H9 (cell line): Measurements from ENCODE around the gene LEKR1. TPM values are rescaled to one million over a fixed set of nuclear protein-coding genes. Genes with fewer than 3 reads are reported as not detected.

Source experiments
- DNase-seq: peaks from one replicate; pipeline ENCODE4 v3.0.0-alpha.2; 2017
- H2AFZ ChIP-seq: one replicate; pipeline ENCODE4 v1.6.1; 2013; ENCODE audit warnings: mild to moderate bottlenecking, low read length, control low read depth, moderate library complexity
- H2AK5ac ChIP-seq: 2 replicates; pipeline ENCODE4 v1.6.1; 2013; ENCODE audit warnings: low read length, control low read depth, mixed read lengths; ENCODE audit not compliant: insufficient read length
- H2BK120ac ChIP-seq: one replicate; pipeline ENCODE4 v1.6.1; 2013; ENCODE audit warnings: low read depth, mild to moderate bottlenecking, low read length, control low read depth, inconsistent platforms; ENCODE audit not compliant: poor library complexity, severe bottlenecking
- H2BK12ac ChIP-seq: 2 replicates; pipeline ENCODE4 v1.6.1; 2013; ENCODE audit warnings: low read length, control low read depth, mixed read lengths, low read depth; ENCODE audit not compliant: insufficient read length
- H2BK15ac ChIP-seq: 2 replicates; pipeline ENCODE4 v1.6.1; 2013; ENCODE audit warnings: low read depth, low read length, control low read depth
- H2BK20ac ChIP-seq: one replicate; pipeline ENCODE4 v1.6.1; 2013; ENCODE audit warnings: low read depth, mild to moderate bottlenecking, low read length, control low read depth, inconsistent platforms; ENCODE audit not compliant: poor library complexity, severe bottlenecking
- H2BK5ac ChIP-seq: 2 replicates; pipeline ENCODE4 v1.6.1; 2013; ENCODE audit warnings: low read length, control low read depth, mixed read lengths; ENCODE audit not compliant: insufficient read length
- H3K14ac ChIP-seq: 2 replicates; pipeline ENCODE4 v1.6.1; 2013; ENCODE audit warnings: low read length, control low read depth; ENCODE audit not compliant: insufficient read depth
- H3K18ac ChIP-seq: 2 replicates; pipeline ENCODE4 v1.6.1; 2013; ENCODE audit warnings: low read depth, mild to moderate bottlenecking, mixed read lengths, low read length, control low read depth; ENCODE audit not compliant: insufficient read length
- H3K23ac ChIP-seq: 2 replicates; pipeline ENCODE4 v1.6.1; 2013; ENCODE audit warnings: low read length, control low read depth, mixed read lengths, low read depth; ENCODE audit not compliant: insufficient read length
- H3K23me2 ChIP-seq: 2 replicates; pipeline ENCODE4 v1.6.1; 2013; ENCODE audit warnings: low read depth, mild to moderate bottlenecking, mixed read lengths, low read length, control low read depth; ENCODE audit not compliant: insufficient read length, poor library complexity, severe bottlenecking
- H3K27ac ChIP-seq: 2 replicates; pipeline ENCODE4 v1.5.1; 2013; ENCODE audit warnings: low read length, control low read depth, mixed read lengths, low read depth; ENCODE audit not compliant: insufficient read length
- H3K27me3 ChIP-seq: 2 replicates; pipeline ENCODE4 v1.6.1; 2013; ENCODE audit warnings: low read length, control low read depth, inconsistent platforms; ENCODE audit not compliant: insufficient read depth
- H3K4ac ChIP-seq: 2 replicates; pipeline ENCODE4 v1.6.1; 2013; ENCODE audit warnings: low read depth, mild to moderate bottlenecking, control low read depth, inconsistent platforms, low read length, moderate library complexity
- H3K4me1 ChIP-seq: 2 replicates; pipeline ENCODE4 v1.6.1; 2013; ENCODE audit warnings: low read length, control low read depth, inconsistent platforms; ENCODE audit not compliant: insufficient read depth
- H3K4me2 ChIP-seq: 2 replicates; pipeline ENCODE4 v1.6.1; 2013; ENCODE audit warnings: low read length, control low read depth, mixed read lengths; ENCODE audit not compliant: insufficient read length, insufficient read depth
- H3K56ac ChIP-seq: 2 replicates; pipeline ENCODE4 v1.6.1; 2013; ENCODE audit warnings: low read depth, mild to moderate bottlenecking, mixed read lengths, low read length, control low read depth; ENCODE audit not compliant: insufficient read length
- H3K79me1 ChIP-seq: 2 replicates; pipeline ENCODE4 v1.6.1; 2013; ENCODE audit warnings: low read depth, mild to moderate bottlenecking, moderate library complexity, low read length, control low read depth, inconsistent platforms; ENCODE audit not compliant: insufficient read depth, poor library complexity, severe bottlenecking
- H3K79me2 ChIP-seq: 2 replicates; pipeline ENCODE4 v1.6.1; 2013; ENCODE audit warnings: low read length, control low read depth, inconsistent platforms; ENCODE audit not compliant: insufficient read depth
- H3K9ac ChIP-seq: 2 replicates; pipeline ENCODE4 v1.6.1; 2013; ENCODE audit warnings: low read length, control low read depth, mixed read lengths; ENCODE audit not compliant: insufficient read length; ENCODE audit errors: extremely low read depth
- H3K9me3 ChIP-seq: one replicate; pipeline ENCODE4 v1.6.1; 2013; ENCODE audit warnings: low read depth, low read length, inconsistent platforms; ENCODE audit not compliant: control insufficient read depth
- H3T11ph ChIP-seq: one replicate; pipeline ENCODE4 v1.6.1; 2013; ENCODE audit warnings: mild to moderate bottlenecking, low read length, control low read depth, inconsistent platforms
- H4K20me1 ChIP-seq: one replicate; pipeline ENCODE4 v1.6.1; 2013; ENCODE audit not compliant: control insufficient read depth, insufficient read length, insufficient read depth
- H4K5ac ChIP-seq: 2 replicates; pipeline ENCODE4 v1.6.1; 2013; ENCODE audit warnings: low read depth, mild to moderate bottlenecking, mixed read lengths, low read length, control low read depth; ENCODE audit not compliant: insufficient read length
- H4K8ac ChIP-seq: replicated peaks from 2 replicates; pipeline ENCODE4 v1.6.1; 2013; ENCODE audit warnings: low read length, control low read depth, mixed read lengths, low read depth; ENCODE audit not compliant: insufficient read length
- H4K91ac ChIP-seq: 2 replicates; pipeline ENCODE4 v1.6.1; 2013; ENCODE audit warnings: low read depth, mild to moderate bottlenecking, moderate library complexity, mixed read lengths, low read length, control low read depth; ENCODE audit not compliant: insufficient read length
- H3K27ac Mint-ChIP-seq, 3 experiments: 2 replicates in 2 of 3; 3 replicates in 1 of 3; pipeline ENCODE4 v1.8.0; 2020 to 2021; ENCODE audit warnings: mixed read lengths in 3 of 3, mild to moderate bottlenecking in 1 of 3, moderate library complexity in 1 of 3
- H3K27me3 Mint-ChIP-seq: 2 replicates; pipeline ENCODE4 v1.8.0; 2021; ENCODE audit warnings: low read depth, mild to moderate bottlenecking, moderate library complexity, mixed read lengths
- H3K36me3 Mint-ChIP-seq, 3 experiments: 2 replicates in 2 of 3; 3 replicates in 1 of 3; pipeline ENCODE4 v1.8.0; 2020 to 2021; ENCODE audit warnings: low read depth in 3 of 3, mixed read lengths in 3 of 3; ENCODE audit not compliant: insufficient read depth in 1 of 3
- H3K4me1 Mint-ChIP-seq, 2 experiments: 2 replicates each; pipeline ENCODE4 v1.8.0; 2020; ENCODE audit warnings: mixed read lengths in 2 of 2
- H3K4me3 Mint-ChIP-seq, 2 experiments: 2 replicates in 1 of 2; 3 replicates in 1 of 2; pipeline ENCODE4 v1.8.0; 2020 to 2021; ENCODE audit warnings: mild to moderate bottlenecking in 2 of 2, mixed read lengths in 2 of 2, moderate library complexity in 1 of 2
- H3K9me3 Mint-ChIP-seq, 2 experiments: 2 replicates in 1 of 2; 3 replicates in 1 of 2; pipeline ENCODE4 v1.8.0; 2020; ENCODE audit warnings: mild to moderate bottlenecking in 2 of 2, mixed read lengths in 2 of 2, moderate library complexity in 1 of 2
- CTCF ChIP-seq: fragments of 200-600 bp; sonication (generic); conservative IDR thresholded peaks from 3 replicates; pipeline ENCODE4 v1.8.0; 2021; ENCODE audit warnings: antibody characterized with exemption, mild to moderate bottlenecking
- total RNA-seq: library from RNA; stranded (reverse); gene quantifications from 2 replicates; pipeline ENCODE4 v1.2.1, GENCODE V29; 2021

The LEKR1 gene
- total RNA-seq, 1 experiment from 2014 or later = not detected

DNA sequence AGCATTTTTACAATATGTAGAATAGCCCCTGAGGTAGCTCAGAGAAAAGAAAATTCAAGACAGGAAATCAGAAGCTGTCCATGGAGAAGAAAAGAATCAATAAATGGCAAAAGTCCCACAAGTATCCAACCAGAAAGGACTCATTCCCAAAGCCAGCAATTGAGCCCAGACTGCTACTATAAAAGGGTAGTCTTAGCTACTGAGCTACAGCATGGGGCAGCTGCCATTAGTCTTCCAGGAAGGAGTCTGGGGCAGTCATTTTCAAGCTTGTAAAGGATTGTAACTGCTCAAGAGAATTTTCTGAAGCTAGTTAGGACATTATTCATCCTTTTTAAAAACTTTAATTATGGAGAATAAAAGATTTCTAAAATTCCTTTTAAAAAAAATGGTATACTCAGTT, 10.5 kb downstream of the LEKR1 start:
- no peak overlapping the region for H3K27ac Mint-ChIP-seq
- H3K4me3 Mint-ChIP-seq = no peak overlapping the region
- no peak overlapping the region for H3K27ac ChIP-seq
- H4K20me1 ChIP-seq = no peaks in the 10 kb centered on the region
- H3K4ac ChIP-seq = no peak overlapping the region
- no peak overlapping the region for H3K9ac ChIP-seq
- H3K27me3 ChIP-seq = peaks cover 4% of the 10 kb centered on the region; the same call in 1 of the 2 replicates
- H3K79me2 ChIP-seq = no peaks in the 10 kb centered on the region
- H3K56ac ChIP-seq = no peak overlapping the region
- no peak overlapping the region for H3K14ac ChIP-seq
- DNase-seq = no peak
- H2BK20ac ChIP-seq = no peak overlapping the region
- H2AFZ ChIP-seq = no peak overlapping the region
- no peak overlapping the region for H2BK12ac ChIP-seq
- H3K9me3 ChIP-seq = no peaks in the 10 kb centered on the region
- H2AK5ac ChIP-seq = no peak overlapping the region
- H2BK5ac ChIP-seq = no peak overlapping the region
- H3K27me3 Mint-ChIP-seq = peaks cover 16% of the 10 kb centered on the region
- H3K23ac ChIP-seq = no peak overlapping the region
- no peak overlapping the region for H3K18ac ChIP-seq
- no peak overlapping the region for H4K8ac ChIP-seq
- TF ChIP-seq CTCF = no peak
- H3K4me1 Mint-ChIP-seq = peaks cover 40 to 54% of the 10 kb centered on the region in 2 experiments
- H3T11ph ChIP-seq = no peak overlapping the region
- H3K23me2 ChIP-seq = no peaks in the 10 kb centered on the region
- H3K4me2 ChIP-seq = no peak overlapping the region
- no peak overlapping the region for H4K5ac ChIP-seq
- H3K4me1 ChIP-seq = peaks cover 9% of the 10 kb centered on the region
- no peaks in the 10 kb centered on the region for H3K79me1 ChIP-seq
- H4K91ac ChIP-seq = no peak overlapping the region
- no peak overlapping the region for H2BK15ac ChIP-seq
- H2BK120ac ChIP-seq = no peak overlapping the region
- no peaks in the 10 kb centered on the region; a peak in 1 of 5 replicates for H3K9me3 Mint-ChIP-seq
- no peaks in the 10 kb centered on the region for H3K36me3 Mint-ChIP-seq
